ENCODE results near the gene PPEF2.

Gene PPEF2

GRCh38 chr4:75822416-75822815, 79.8 kb downstream of the PPEF2 start:
- no peak for DNase-seq

GRCh38 chr4:75821966-75822365, 80.3 kb downstream of the PPEF2 start:
- no peak for DNase-seq

- no peak for DNase-seq
Measured at GRCh38 chr4:75821216-75821615, 81.0 kb downstream of the PPEF2 start.

GRCh38 chr4:75820676-75821075, 81.6 kb downstream of the PPEF2 start:
- no peak for DNase-seq

GRCh38 chr4:75820197-75820596, 82.1 kb downstream of the PPEF2 start:
- no peak for DNase-seq

GRCh38 chr4:75819121-75819520, 83.1 kb downstream of the PPEF2 start:
- no peak for DNase-seq

GRCh38 chr4:75817901-75818300, 84.4 kb downstream of the PPEF2 start:
- no peak for DNase-seq

Data from GOT3 (cell line).